HG02970 (cell line): ENCODE results near the gene INSRR.

Experiments used
- ATAC-seq: cut with Tn5 transposase; IDR thresholded peaks from one replicate; pipeline ENCODE4 v1.9.1; 2021; ENCODE audit warnings: mild to moderate bottlenecking, moderate library complexity, moderate number of reproducible peaks; ENCODE audit not compliant: unreplicated experiment, low FRiP score

INSRR gene

GRCh38 chr1:156894711-156895454, 36.0 kb upstream of the INSRR start:
- ATAC-seq, result no peak

GRCh38 chr1:156894001-156894400, 35.1 kb upstream of the INSRR start:
- no peak for ATAC-seq

DNA sequence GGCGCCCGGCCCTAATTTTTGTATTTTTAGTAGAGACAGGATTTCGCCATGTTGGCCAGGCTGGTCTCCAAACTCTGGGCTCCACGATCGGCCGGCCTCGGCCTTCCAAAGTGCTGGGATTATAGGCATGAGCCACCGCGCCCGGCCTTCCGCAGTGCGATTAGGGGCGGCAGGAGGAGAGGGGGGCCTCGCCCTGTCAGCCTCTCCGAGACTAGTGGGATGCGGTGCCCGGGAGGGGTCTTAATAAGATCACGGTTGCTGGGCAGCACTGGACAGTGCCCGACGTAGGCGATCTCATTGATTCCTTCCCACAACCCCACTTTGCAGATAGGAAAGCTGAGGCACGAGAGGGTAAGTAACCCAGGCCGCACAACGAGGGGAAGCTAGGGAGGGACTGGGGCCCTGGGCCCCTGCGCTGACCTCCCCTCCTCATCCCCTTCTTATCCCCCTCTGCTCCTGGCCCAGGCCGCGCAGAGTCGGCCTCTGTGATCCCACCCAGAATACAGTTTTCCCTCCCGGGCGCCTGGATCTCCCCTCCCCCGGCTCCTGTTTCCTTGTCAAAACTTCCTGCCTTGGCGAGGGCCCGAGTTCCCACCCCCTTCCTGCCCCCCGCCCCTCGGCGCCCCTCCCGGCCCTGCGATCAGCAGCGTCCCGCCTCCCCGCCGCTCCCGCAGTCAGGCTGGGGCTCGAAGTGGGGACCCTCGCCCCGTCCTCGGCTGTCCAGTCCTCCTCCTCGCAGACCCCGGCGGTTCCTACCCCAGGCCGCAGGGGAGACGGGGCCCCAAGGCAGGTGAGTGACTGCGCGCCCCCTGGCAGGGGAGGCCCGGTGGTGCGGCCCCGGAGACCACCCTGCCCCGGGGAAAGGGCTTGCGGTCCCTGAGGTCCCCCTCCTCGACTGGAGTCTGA, 34.4 kb upstream of the INSRR start, which contains the start of gene PEAR1:
TSS of gene PEAR1 (plus strand) at position 671 of the 906 bp plus-strand sequence. CDS start 10,209 bp downstream, outside the sequence.
- no peak for ATAC-seq

DNA sequence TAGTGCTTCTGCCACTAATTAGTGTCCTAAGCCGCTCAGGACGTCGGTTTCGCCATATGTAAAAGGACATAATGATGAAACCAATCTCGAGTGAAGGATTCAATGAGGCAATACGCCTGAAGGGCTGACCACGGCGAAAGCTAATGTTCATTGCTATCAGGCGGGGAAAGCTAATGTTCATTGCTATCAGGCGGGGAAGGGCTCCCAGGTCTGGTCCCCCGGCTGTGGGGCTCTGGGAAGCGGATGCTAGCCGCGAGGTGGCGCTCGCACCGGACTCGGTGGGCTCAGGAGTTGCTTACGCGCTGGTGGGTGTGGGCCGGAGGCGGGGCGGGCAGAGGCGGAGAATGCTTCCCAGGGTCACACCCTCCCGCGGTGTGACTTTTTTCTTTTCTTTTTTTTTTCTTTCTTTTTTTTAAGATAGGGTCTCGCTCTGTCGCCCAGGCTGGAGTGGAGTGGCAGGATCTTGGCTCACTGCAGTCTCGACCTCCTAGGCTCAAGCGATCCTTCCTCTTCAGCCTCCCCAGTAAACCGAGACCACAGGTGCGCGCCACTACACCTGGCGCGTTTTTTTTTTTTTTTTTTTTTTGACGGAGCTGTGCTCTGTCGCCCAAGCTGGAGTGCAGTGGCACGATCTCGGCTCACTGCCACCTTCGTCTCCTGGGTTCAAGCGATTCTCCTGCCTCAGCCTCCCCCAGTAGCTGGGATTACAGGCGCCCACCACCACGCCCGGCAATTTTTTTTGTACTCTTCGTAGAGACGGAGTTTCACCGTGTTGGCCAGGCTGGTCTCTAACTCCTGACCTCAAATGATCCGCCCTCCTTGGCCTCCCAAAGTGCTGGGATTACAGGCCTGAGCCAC, 33.5 kb upstream of the INSRR start:
- ATAC-seq, result no peak

GRCh38 chr1:156889802-156890580, 31.1 kb upstream of the INSRR start:
- ATAC-seq, result no peak

GRCh38 chr1:156887734-156888133, 28.8 kb upstream of the INSRR start:
- no peak for ATAC-seq

GRCh38 chr1:156887317-156887716, 28.4 kb upstream of the INSRR start:
- no peak for ATAC-seq

GRCh38 chr1:156886583-156887281, 27.8 kb upstream of the INSRR start:
- no peak for ATAC-seq

DNA sequence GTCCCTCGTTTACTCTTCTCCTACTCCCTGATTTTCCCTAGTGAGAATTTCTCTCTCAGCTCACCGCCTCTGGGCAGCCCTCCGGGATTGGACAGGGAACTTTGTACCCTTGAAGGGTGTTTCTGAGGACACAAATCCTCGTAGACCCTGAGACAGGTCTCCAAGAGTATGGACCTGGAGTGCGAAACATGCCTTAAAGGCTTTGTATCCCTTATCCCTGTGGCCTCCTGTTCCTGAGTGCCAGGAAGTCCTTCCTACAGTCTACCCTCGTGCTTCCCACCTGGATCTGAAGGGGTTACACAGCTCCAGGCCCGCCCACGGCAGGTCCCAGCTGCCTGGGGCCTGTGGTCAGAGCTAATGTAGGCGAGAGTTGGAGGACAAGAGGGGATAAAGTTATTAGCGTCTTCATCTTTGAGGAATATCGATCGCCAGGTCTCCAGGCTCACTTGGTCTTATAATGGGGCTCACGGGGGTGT, 27.0 kb upstream of the INSRR start:
- no peak for ATAC-seq

GRCh38 chr1:156885314-156885713, 26.4 kb upstream of the INSRR start:
- ATAC-seq, result no peak

DNA sequence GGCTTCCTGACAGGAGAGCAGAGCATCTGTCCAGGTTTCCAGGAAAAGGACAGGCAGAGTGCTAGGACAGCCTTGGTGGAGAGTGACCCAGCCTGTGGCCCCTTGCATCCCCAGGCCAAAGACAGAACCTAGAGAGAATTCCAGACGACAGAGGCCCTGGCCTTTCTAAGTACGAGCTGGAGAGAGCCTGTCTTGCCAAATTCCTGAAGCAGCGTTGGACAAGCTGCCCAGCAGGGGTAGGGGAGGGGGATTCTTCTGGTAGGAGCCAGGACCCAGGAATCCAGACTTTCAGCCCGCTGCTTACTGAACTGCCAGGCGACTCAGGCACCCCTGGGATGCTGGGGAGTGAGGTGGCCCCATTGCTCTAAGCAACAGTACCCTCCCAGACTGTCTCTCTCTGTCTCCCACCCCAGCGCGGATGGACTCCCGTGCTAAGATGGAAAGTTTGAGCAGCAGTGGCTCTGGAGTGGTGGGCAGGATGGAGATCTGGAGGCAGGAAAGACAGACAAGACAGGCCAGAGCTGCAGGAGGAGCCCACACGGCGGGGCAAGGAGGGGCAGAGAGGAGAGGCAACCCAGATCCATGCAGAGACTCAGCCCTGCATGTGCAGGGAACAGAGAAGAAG, 25.8 kb upstream of the INSRR start:
- no peak for ATAC-seq

- ATAC-seq, result no peak
These were observed 25.0 kb upstream of the INSRR start for GRCh38 chr1:156883919-156884318.

- no peak for ATAC-seq
These were observed 23.6 kb upstream of the INSRR start for GRCh38 chr1:156882543-156882942.

DNA sequence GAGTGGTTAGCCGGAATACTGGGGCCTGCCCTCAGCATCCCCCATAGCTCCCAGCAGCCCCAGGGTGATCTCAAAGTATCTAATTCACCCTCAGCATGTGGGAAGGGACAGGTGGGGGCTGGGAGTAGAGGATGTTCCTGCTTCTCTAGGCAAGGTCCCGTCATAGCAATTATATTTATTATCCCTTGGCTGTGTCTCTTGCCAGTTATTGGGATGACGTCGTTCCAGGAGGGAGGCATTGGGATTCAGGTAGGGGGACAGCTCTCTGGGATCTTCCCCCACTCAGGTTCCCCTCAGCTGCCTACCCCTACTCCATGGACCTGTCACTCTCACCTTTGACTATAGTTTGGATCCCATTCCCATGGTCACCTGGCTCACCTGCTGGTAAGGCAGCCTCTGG, 22.7 kb upstream of the INSRR start:
- no peak for ATAC-seq

GRCh38 chr1:156881101-156881500, 22.2 kb upstream of the INSRR start:
- no peak for ATAC-seq

GRCh38 chr1:156880473-156880872, 21.6 kb upstream of the INSRR start:
- no peak for ATAC-seq

- ATAC-seq, result no peak
These were observed 21.0 kb upstream of the INSRR start for GRCh38 chr1:156879876-156880275.

- no peak for ATAC-seq
These were observed 18.7 kb upstream of the INSRR start for GRCh38 chr1:156877433-156878170.
